Hematopoietic multipotent progenitor cell treated with erythropoietin and hydrocortisone succinate and interleukin-3 and kit ligand, for 15 days (in vitro differentiated cells): Measurements from ENCODE around the gene ARCN1.
A peak's percentile ranks its signal among the peaks of the same experiment; 100 is the strongest.

ENCODE experiments used
- DNase-seq: peaks from one replicate; pipeline ENCODE4 v3.0.0-alpha.2; 2015; ENCODE audit warnings: low spot score

The ARCN1 gene

DNA sequence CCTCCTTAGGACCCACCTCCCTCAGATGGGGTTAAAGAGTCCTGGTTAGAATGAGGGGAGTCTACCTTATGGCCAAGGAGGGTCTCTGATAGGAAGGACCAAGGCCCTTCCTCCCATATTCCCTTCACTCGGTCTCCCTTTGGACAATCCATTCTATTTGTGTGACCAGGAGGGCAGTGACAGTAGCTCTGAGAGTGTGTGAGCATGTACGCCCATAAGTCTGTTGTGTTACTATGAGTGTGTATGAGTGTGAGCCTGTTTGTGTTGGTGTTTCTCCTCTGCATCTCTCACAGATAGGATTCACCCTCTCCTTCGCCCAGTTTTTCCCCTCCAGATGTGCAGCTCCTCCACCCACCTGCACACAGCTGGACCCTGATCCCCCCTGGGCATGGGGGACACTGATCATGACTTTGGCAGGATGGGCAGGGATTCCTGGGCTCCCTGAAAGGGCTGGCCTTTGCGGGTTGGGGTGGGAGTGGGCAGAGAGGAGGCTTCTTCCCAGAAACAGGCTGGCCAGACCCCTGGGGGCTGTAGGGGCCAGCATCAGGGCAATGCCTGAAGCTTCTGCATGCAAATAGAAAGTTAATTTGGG lies 49.7 kb downstream of the ARCN1 start:
- DNase-seq: no peak

DNA sequence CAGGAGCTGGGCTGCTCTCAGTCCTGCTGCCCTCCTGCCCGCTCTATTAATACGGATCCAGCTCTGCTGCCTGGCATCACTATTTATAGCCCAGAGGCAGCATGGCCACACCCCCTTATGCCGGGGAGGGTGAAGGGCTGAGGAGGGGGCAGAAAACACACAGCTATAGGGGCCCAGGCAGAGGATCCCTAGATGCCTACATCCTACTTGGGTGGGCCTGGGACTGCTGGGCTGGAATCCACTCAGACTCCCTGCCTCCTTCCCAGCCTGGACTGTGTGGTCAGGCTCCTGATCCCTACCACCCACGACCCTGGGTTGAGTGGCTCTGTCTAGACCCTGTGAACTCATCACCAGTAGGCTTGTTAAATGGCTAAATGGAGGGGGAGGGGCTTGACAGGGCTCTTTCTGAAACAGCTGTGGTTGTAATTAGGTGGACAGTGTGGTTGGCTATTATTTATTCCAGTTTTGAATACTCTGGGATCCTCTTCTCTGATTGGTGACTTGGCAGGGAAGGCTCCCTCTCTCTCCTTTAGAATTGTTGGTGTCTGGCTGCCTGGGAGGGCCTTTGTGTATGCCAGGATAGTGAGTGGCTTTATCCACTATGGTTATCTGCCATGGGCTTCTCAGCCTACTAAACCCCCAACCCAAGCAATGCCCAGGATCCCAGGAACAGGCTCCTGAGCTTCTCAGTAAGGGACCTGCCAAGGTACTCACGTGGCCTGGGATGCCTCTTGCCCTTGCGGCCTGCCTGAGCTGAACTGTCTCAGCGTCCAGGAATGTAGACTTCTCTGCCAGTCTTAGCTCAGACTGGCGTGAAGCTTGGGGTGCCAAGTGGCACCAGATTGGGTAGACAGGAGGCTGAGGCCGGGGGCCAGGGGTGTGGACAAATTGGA lies 50.4 kb downstream of the ARCN1 start:
- no peak for DNase-seq

DNA sequence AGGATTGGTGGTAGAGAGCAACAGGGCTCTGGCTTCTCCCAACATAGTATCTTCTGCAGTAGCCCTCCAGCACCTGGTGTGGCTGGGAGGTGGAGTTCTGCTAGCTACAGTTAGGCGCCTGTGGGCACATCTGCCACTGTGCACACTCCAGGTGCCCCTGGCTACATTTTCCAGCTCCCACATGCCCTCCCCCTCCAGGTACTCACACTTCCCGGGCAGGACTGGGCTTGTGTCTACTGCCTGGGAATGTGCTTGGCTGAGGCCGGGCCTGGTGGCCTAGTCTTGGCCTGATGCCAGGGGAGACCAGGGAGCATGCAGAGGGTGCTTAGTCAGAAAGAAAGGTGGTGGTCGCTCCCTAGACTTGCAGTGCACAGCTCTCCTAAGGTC lies 51.1 kb downstream of the ARCN1 start:
- no peak for DNase-seq

- DNase-seq: no peak
Measured at GRCh38 chr11:118625036-118625690, 53.0 kb downstream of the ARCN1 start.

DNA sequence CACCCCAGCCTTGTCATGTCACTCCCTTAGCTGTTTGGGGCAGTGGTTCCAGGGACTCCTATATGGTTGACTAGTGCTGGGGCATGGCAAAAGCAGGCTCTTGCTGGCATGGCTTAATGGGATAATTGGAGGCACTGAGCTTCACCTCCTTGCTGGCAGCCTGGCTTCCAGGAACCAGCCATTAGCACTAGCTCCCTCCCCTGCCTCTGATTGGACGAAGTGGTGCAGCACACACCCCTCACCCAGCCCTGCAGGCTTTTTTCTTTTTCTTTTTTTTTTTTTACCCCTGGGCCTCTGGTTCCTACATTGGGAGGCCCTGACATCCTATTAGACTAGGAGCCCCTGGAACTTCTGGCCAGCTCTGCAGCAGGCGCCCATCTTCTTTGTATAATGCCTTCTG lies 53.8 kb downstream of the ARCN1 start:
- DNase-seq: no peak

DNA sequence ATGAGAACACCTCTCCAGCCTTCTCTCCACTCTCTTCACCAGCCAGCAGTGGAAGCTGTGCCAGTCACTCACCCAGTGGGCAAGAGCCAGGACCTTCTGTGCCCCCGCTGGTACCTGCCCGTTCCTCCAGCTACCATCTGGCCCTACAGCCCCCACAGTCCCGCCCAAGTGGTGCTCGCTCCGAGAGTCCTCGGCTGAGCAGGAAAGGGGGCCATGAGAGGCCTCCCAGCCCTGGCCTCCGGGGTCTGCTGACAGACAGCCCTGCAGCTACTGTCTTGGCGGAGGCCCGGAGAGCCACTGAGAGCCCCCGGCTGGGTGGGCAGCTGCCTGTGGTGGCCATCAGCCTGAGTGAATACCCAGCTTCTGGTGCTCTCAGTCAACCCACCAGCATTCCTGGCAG lies 55.4 kb downstream of the ARCN1 start:
- DNase-seq: no peak

DNA sequence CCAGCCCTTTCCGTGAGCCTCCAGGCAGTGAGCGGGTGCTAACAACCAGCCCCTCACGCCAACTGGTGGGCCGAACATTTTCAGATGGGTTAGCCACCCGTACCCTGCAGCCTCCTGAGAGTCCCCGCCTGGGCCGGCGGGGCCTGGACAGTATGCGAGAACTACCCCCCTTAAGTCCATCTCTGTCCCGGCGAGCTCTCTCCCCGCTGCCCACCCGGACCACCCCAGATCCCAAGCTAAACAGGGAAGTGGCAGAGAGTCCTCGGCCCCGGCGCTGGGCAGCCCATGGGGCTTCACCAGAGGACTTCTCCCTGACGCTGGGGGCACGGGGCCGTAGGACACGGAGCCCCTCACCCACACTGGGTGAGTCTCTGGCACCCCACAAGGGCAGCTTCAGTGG lies 55.8 kb downstream of the ARCN1 start:
- no peak for DNase-seq

GRCh38 chr11:118628432-118628831 lies 56.2 kb downstream of the ARCN1 start:
- no peak for DNase-seq

- DNase-seq: no peak
Measured at GRCh38 chr11:118628861-118629549, 56.8 kb downstream of the ARCN1 start.

DNA sequence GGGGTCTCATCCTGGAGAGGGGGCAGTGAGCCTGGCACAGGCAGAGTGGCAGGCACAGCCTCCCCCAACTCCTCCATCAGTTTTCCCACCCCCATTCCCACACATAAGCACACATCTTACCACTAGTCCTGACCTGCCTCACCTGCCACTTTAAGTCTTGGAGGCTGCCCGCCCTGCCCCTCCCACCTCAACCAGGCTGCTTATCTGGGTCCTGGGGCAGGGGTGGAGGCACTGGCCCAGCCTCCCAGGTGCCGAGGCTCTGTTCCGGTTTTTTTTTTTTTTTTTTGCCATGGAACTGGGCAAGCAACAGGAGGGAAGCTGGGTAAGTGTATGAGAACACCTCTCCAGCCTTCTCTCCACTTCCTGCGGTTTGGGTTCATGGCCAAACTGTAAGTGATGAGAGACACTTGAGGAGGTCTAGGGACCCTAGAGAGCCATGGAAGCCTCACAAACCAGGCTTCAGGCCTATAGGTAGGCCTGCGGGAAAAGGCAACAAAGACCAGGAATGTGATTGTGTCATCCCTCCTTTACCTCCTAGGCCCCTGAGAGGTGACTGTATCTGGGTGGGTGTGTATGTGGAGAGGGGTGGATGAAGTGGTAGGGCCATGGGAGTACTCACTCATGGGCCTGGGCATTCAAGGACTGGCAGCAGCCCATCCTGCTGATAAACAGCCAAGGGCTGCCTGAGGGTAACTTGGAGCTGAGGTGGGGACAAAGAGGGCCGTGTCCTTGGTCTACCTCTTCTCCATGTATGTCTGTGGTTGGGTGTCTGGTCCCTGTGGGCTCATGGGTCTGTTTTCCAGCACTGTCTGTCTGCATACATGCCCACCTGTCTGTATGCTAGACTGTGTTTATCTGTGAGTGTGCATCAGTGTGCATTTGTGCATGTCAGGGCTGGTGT lies 57.8 kb downstream of the ARCN1 start:
- DNase-seq: no peak

DNA sequence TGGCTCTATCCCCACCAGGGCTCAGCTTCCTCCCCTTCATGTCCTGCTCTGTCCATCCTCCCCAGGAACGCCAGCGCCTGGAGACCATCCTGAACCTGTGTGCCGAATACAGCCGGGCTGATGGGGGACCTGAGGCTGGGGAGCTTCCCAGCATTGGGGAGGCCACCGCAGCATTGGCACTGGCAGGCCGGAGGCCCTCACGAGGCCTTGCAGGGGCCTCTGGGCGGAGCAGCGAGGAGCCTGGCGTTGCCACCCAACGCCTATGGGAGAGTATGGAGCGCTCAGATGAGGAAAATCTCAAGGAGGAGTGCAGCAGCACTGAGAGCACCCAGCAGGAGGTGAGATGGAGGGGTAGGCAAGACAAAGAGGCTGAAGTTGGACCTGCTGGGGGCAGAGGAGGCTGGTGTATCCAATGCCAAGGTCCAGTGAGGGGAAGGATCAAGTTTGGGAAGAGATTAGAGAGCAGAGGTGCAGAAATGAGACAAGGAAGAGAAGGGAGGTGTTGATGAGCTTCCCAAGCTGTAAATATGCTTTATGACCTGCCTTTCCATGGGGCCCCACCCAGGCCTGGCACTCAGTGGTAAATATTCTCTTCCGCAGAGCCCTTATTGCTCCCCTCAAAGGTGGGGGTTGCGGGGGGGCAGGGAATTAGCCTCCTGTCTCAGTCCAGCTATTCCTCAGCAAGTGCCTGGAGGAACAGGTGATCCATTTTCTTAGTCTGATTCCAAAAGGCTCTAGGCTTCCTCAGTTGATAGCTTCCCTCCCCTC lies 59.1 kb downstream of the ARCN1 start:
- DNase-seq: no peak

GRCh38 chr11:118632577-118633318 lies 60.5 kb downstream of the ARCN1 start:
- no peak for DNase-seq

- DNase-seq: no peak
Measured at GRCh38 chr11:118633319-118633690, 61.1 kb downstream of the ARCN1 start.

DNA sequence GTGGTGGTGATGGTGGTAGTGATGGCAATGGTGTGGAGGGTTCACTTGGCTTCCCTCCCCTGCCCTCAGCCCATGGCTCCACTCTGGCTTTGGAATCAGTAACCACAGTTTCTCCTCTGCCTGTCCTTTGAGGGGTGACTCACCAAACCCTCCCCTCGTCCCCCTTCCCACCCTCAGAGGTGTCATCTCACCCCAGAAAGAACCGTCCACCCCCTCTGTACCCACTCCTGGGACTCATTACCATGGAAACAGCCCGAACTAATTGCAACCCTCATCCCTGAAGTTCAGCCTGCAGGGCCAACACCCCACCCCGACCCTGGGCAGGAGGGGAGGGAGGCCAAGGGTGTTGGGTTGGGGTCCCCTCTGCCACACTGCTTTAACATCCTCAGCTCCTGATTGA lies 61.8 kb downstream of the ARCN1 start:
- no peak for DNase-seq

DNA sequence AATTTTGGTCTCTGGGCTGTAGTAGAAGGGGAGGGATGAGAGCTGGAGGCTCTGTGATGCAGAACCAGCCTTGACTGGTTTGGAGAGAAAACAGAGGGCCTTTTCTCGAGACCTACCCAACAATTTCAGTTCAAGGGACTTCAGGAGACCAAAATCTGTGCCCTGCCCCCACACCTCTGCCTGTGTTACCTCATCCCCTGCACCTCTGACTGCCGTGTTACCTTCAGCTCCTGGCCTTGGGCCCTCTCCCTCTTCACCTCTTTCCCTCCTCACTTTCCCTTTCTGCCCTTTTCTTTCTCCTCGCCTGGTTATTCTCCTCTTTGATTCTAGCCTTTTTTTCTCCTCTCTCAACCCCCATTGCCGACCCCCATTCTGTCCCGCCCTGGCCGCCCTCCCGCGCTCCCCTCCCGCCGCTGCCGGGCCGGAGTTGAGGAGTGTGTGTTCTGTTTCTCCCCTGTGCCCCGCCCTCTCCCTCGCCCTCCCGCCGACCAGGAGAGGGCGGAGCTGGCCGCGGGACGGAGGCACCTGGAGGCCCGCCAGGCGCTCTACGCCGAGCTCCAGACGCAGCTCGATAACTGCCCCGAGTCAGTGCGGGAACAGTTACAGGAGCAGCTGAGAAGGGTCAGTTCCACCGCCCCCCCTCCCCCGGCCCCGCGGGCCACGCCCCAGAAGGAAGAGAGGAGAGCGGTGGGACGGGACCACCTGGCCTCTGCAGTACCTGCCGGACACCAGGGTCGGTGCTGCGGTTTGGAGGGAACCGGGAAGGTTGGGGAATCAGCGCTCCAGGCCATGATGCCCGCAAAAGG lies 62.4 kb downstream of the ARCN1 start:
- peak; percentile 41 for DNase-seq

DNA sequence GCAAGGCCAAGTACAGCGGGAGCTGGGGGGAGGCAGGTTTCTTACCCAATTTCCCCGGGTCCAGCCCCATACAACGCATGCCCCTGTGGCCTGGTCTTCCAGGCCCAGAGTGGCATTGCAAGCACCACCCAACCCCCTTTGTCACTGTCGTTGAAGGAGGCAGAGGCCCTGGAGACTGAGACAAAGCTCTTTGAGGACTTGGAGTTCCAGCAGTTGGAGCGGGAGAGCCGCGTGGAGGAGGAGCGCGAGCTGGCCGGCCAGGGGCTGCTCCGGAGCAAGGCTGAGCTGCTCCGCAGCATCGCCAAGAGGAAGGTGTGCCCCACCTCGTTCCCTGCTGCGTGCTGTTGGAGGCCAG lies 63.0 kb downstream of the ARCN1 start:
- DNase-seq: no peak

DNA sequence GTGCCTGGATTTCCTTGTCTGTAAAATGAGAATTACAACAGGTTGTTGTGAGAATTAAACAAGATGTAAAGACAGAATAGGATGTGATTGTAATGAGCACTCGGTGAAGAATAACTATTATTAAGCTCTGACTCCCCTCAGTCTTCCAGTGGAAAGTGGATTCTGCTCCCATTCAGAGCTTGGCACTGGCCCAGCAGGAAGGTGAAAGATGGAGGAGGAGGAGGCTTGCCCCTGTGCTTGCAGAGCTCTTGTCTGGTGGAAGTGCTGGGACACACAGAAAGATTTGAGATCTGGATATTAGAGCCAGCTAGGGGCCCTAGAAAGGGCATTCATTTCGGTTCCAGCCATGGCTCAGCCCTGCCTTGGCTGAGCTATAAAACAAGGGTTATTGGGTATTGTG lies 63.4 kb downstream of the ARCN1 start:
- no peak for DNase-seq

DNA sequence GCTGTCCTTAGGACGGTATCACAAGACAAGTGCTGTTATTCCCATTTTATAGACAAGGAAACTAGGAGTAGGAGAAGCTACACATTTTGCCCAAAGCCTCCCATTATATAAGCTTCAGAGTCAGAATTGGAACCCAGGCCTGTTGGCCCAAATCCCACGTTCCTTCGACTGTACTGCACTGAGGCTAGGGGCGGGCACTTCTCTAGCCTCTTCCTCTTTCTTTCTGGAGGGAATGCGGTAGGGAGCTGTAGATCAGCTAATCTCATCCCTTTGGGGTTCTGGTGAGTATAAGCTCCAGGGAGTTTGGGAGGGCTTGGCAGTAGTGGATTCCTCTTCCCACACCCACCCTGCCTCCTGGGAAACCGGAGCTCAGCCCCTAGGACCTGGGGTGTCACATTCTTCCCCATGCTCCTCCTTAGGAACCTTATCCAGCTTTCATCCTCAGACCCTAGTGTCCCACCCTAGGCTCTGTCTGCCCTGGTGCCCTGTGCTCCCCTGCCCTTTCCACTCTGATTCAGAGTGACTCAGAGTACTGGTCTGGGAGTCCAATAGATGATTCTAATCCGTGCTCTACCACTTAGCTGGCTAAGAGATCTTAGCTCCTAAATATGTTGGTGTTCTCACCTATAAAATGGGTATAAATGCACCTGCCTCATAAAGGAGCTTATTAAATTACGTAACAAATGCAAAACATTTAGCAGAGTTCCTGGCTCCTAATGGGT lies 64.5 kb downstream of the ARCN1 start:
- DNase-seq: no peak

- no peak for DNase-seq
Measured at GRCh38 chr11:118638726-118639125, 66.5 kb downstream of the ARCN1 start.
